Keratinocyte (primary cell): ENCODE measurements around the gene PNPLA2. TPM values are rescaled to one million over a fixed set of nuclear protein-coding genes. Genes with fewer than 3 reads are reported as not detected.

Experiments used
- DNase-seq: peaks from one replicate; pipeline ENCODE4 v3.0.0-alpha.2; 2011; ENCODE audit warnings: low read depth, missing footprints, low spot score
- FAIRE-seq: peaks from 2 replicates; lab custom pipeline; 2011; peaks lifted over from hg19 to GRCh38; lab: Jason Lieb, UNC
- H2AFZ ChIP-seq: 2 replicates; pipeline ENCODE4 v1.6.0; 2012; ENCODE audit warnings: low read length, control low read depth, inconsistent platforms; ENCODE audit not compliant: control insufficient read depth
- H3K27ac ChIP-seq: 2 replicates; pipeline ENCODE4 v1.5.1; 2011; ENCODE audit warnings: low read length; ENCODE audit not compliant: control insufficient read depth, insufficient read depth
- H3K27me3 ChIP-seq: 3 replicates; pipeline ENCODE4 v1.6.0; 2011; ENCODE audit warnings: low read length; ENCODE audit not compliant: control insufficient read depth, insufficient read depth; ENCODE audit errors: extremely low read depth
- H3K36me3 ChIP-seq, 2 experiments: 2 replicates in 1 of 2; 3 replicates in 1 of 2; pipeline ENCODE4 v1.5.1; 2011; ENCODE audit warnings: low read length in 2 of 2, mild to moderate bottlenecking in 1 of 2; ENCODE audit not compliant: control insufficient read depth in 2 of 2, insufficient read depth in 2 of 2; ENCODE audit errors: extremely low read depth in 1 of 2
- H3K4me1 ChIP-seq: 3 replicates; pipeline ENCODE4 v1.5.1; 2011; ENCODE audit warnings: low read length; ENCODE audit not compliant: control insufficient read depth, insufficient read depth; ENCODE audit errors: extremely low read depth
- H3K4me2 ChIP-seq: 3 replicates; pipeline ENCODE4 v1.6.0; 2011; ENCODE audit warnings: low read depth, low read length; ENCODE audit not compliant: control insufficient read depth, insufficient read depth; ENCODE audit errors: extremely low read depth
- H3K4me3 ChIP-seq, 3 experiments: fragments of 200-600 bp in 1 of 3; sonication (generic) in 1 of 3; 2 replicates in 2 of 3; 3 replicates in 1 of 3; pipeline ENCODE4 v1.5.1; 2011 to 2016; ENCODE audit warnings: low read length in 3 of 3, mild to moderate bottlenecking in 3 of 3, control low read depth in 2 of 3, inconsistent platforms in 1 of 3, low read depth in 1 of 3, mixed read lengths in 1 of 3, mixed run types in 1 of 3, moderate library complexity in 1 of 3; ENCODE audit not compliant: control insufficient read depth in 2 of 3, insufficient read depth in 2 of 3; ENCODE audit errors: extremely low read depth in 1 of 3
- H3K79me2 ChIP-seq: 2 replicates; pipeline ENCODE4 v1.6.0; 2012; ENCODE audit warnings: low read length; ENCODE audit not compliant: control insufficient read depth, insufficient read depth
- H3K9ac ChIP-seq: 3 replicates; pipeline ENCODE4 v1.6.0; 2011; ENCODE audit warnings: low read length; ENCODE audit not compliant: control insufficient read depth, insufficient read depth; ENCODE audit errors: extremely low read depth
- H3K9me1 ChIP-seq: 3 replicates; pipeline ENCODE4 v1.6.0; 2011; ENCODE audit warnings: low read length; ENCODE audit not compliant: control insufficient read depth, insufficient read depth; ENCODE audit errors: extremely low read depth
- H3K9me3 ChIP-seq: 2 replicates; pipeline ENCODE4 v1.5.1; 2012; ENCODE audit warnings: low read depth, low read length; ENCODE audit not compliant: control insufficient read depth
- H4K20me1 ChIP-seq: 3 replicates; pipeline ENCODE4 v1.6.0; 2011; ENCODE audit warnings: low read length; ENCODE audit not compliant: control insufficient read depth, insufficient read depth; ENCODE audit errors: extremely low read depth
- CTCF ChIP-seq, 3 experiments: IDR thresholded peaks in 1 of 3; conservative IDR thresholded peaks in 1 of 3; optimal IDR thresholded peaks in 1 of 3; 2 replicates in 2 of 3; 3 replicates in 1 of 3; pipeline versions ENCODE3 to v1.5.1; 2011; ENCODE audit warnings: low read length in 3 of 3, mild to moderate bottlenecking in 3 of 3, moderate library complexity in 2 of 3, control low read depth in 1 of 3, inconsistent platforms in 1 of 3; ENCODE audit not compliant: insufficient read depth in 2 of 3; ENCODE audit errors: extremely low read depth in 1 of 3
- EZH2 ChIP-seq: IDR thresholded peaks from one replicate; pipeline ENCODE4 v1.6.1; 2012; ENCODE audit warnings: inconsistent platforms, mild to moderate bottlenecking, low read length, moderate library complexity
- dilution Hi-C: fragments of 300-500 bp; cut with MboI; formaldehyde crosslinking; loops from one replicate; pipeline ENCODE4 v1.7.0; 2020; ENCODE audit warnings: low sequenced_read_pairs; ENCODE audit not compliant: extremely low pct_ligation_motif_present
- polyA plus RNA-seq, 5 experiments: library from polyadenylated mRNA; depleted of rRNA in 3 of 5; stranded (reverse) in 3 of 5; stranded (forward) in 1 of 5; unstranded in 1 of 5; fragments of >200 nt; gene quantifications; 1 replicate in 1 of 5; 2 replicates in 3 of 5; 3 replicates in 1 of 5; pipeline versions ENCODE4 v1.2.1 to v1.2.3, GENCODE V29; 2011 to 2012; ENCODE audit warnings: missing spikeins in 2 of 5, low read depth in 1 of 5, low replicate concordance in 1 of 5

PNPLA2 gene
- polyA plus RNA-seq, 1 donor (not counting 4 experiments of a cell fraction or from before 2014, with no cell fraction given) = 5.3 TPM

DNA sequence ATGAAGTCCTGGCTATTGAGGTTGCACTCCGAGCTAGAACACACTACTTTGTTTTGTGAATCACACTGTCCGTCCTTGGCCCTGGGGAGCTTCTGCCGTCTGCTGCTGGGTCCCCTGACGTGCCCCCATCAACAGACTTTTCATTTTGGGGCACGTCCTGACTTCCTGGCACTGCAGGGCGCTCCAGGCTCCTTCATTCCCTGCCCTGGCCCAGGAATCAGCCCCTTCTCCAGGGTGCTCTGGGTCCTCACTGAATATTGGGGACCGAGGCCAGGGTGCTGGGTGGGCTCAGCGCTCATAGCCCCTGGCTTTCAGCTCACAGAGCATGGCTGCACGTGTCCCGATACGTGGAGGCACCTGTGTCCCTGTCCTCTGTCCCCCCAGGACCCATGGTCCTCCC, 46.2 kb downstream of the PNPLA2 start:
- Histone ChIP-seq H3K4me2 (no peak overlapping the region), H3K79me2 (no peaks in the 10 kb centered on the region), H4K20me1 (peaks cover 5% of the 10 kb centered on the region), H3K9ac (no peak overlapping the region), H2AFZ (no peak overlapping the region), H3K4me1 (no peaks in the 10 kb centered on the region), H3K27ac (no peak overlapping the region), H3K4me3 (no peak overlapping the region), H3K9me3 (no peaks in the 10 kb centered on the region), H3K36me3 (peaks cover 0 to 15% of the 10 kb centered on the region in 2 experiments), H3K9me1 (no peaks in the 10 kb centered on the region), H3K27me3 (no peaks in the 10 kb centered on the region)
- TF ChIP-seq EZH2 (no peak), CTCF (optimal IDR thresholded peaks at IDR 0.05 in 1 of 3, IDR thresholded peaks at IDR 0.05 in 1 of 3, conservative IDR thresholded peaks at IDR 0.05 in 1 of 3; ENCODE audit: extremely low read depth in 1 of 3, insufficient read depth in 2 of 3, low read length in 3 of 3) (no peak)
- FAIRE-seq = no peak
- DNase-seq = no peak
- dilution Hi-C loops = no loop called here

GRCh38 chr11:865462-866430, 47.0 kb downstream of the PNPLA2 start:
- Histone ChIP-seq H3K4me1 (no peaks in the 10 kb centered on the region), H3K36me3 (peaks cover 0 to 15% of the 10 kb centered on the region in 2 experiments), H3K9me1 (no peaks in the 10 kb centered on the region), H3K27me3 (no peaks in the 10 kb centered on the region), H3K4me3 (no peak overlapping the region), H3K9ac (no peak overlapping the region), H3K9me3 (no peaks in the 10 kb centered on the region), H4K20me1 (peaks cover 2% of the 10 kb centered on the region), H3K4me2 (no peak overlapping the region), H2AFZ (no peak overlapping the region), H3K27ac (no peak overlapping the region), H3K79me2 (no peaks in the 10 kb centered on the region)
- DNase-seq (no peak), FAIRE-seq (no peak)
- dilution Hi-C loops = no loop called here
- TF ChIP-seq CTCF (optimal IDR thresholded peaks at IDR 0.05 in 1 of 3, IDR thresholded peaks at IDR 0.05 in 1 of 3, conservative IDR thresholded peaks at IDR 0.05 in 1 of 3; ENCODE audit: extremely low read depth in 1 of 3, insufficient read depth in 2 of 3, low read length in 3 of 3) (no peak), EZH2 (no peak)
